NK-92 (cell line): ENCODE results near the gene ZNF629.

Experiments used
- DNase-seq: peaks from one replicate; lab custom pipeline; 2025; ENCODE audit not compliant: unreplicated experiment; lab: John Stamatoyannopoulos, UW

ZNF629 gene

DNA sequence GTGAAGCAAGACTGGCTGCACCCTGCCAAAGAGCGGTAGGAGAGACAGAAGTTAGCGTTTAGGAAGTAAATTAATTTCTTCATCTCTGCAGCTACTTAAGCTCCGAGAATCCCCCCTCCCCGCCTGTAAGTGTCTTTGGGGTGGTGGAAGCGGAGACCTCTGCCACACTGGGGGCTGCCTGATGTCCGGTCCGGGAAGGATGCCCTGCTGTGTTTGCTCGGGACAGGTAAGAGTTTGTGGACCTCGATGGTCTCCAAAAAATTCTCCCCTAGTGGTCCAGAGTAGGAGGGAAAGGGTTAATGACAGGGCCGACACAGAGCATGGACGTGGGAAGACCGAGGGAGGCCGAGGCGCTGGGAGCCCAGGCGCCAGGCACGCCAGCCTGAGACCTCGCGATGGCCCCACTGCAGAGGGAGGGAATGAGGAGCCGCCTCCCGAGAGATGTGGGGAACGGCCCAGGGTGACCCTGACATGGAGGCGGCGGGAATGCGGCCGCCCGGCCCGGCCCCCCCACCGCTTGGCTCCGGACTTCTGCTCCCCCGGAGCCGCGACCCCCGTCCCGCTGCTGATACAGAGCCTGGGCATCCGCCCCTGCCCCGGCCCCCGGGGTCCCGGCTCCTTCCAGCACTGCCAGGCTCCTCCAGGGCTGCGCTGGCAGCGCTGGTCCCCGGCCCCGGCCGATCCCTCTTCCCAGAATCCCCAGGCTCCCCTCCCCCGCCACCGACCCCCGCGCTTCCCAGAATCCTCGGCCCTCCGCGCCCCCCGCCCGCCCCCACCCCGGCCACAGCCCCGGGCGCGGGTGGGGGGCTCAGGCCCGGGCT, 680 bp downstream of the ZNF629 start:
- DNase-seq, result no peak

DNA sequence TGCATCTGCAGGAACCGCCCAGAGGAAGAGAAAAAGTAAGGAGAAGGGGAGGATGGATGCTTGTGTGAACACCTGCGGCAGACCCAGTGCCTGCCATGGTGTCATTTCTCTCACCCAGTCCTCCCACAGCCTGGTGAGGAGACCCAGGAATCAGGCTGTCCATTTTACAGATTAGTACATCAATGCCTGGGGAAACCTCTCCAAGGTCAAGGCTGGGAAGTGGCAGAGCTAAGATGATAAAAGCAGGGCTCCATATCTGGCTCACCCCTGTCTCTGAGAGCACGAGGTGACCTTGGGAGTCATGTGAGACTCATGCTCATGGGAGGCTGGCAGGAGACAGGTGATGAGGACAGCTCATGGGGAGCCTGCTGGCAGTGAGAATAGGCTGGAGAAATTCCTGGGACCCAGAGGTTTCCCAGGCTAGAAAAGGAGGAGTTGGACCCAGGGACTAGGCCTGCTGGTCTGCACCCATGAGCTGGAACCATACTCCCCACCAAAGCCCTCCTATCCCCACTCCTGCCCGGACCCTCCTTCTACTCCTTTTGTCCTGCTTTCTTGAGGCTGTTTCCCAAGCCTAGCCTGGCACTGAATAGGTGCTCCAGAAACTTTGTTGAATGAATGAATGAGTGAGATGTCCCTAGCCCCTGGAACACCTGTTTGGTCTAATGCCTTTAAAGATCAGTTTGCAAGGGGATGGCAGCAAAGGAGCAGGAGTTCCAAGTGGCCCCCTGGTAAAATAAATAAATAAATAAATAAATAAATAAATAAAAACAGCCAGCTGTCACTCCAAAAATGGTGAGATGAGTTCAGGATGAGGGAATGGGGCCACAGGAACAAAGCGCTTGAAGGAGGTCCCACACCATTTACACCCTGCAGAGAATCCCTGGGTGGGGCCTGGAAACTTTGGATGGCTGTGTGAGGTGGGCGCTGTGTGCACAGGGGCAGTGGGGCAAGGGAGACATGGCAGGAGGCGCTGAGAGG, 1.6 kb downstream of the ZNF629 start:
- DNase-seq, result no peak

DNA sequence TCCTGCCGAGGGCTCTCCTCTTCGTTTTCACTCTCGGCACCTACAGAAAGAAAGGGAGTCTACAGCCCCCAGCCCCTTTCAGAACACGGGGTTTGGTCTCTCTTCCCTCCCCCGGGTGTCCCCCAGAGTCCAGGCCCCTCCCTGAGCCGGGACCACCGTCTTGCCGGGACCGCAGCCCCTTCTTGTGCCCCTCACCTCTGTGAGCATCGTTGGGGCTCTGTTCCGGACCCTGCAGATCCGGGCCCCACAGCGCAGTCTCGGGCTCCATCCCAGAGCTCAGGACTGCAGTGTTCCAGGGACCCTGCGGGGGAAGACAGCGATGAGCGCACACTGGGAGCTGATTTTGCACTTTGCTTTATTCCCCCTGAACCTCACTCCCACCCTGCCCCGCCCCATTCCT, 2.8 kb downstream of the ZNF629 start:
- DNase-seq, result no peak

DNA sequence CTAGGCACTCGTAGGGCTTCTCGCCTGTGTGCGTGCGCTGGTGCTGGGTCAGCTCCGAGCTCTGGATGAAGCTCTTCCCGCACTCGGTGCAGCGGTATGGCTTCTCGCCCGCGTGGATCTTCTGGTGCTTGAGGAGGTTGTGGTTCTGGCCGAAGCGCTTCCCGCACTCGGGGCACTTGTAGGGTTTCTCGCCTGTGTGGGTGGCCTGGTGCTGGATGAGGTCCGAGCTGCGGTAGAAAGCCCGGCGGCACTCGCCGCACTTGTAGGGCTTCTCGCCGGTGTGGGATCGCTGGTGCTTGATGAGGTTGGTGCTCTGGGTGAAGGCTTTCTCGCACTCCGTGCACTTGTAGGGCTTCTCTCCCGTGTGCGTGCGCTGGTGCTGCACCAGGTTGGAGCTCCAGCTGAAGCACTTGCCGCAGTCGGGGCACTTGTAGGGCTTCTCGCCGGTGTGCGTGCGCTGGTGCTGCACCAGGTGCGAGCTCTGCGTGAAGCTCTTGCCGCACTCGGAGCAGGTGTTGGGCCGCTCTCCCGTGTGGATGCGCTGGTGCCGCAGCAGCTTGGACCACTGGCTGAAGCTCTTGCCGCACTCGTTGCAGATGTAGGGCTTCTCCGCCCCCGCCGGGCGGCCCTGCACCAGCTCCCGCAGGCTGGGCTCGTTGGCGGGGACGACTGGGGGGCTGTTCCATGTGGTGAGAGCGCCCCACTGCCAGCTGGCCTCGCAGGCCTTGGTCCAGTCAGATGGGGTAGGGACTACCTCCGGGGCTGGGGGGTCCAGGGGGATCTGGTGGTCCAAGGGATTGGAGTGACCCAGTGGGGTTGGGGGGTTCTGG, 3.5 kb downstream of the ZNF629 start:
- no peak for DNase-seq

DNA sequence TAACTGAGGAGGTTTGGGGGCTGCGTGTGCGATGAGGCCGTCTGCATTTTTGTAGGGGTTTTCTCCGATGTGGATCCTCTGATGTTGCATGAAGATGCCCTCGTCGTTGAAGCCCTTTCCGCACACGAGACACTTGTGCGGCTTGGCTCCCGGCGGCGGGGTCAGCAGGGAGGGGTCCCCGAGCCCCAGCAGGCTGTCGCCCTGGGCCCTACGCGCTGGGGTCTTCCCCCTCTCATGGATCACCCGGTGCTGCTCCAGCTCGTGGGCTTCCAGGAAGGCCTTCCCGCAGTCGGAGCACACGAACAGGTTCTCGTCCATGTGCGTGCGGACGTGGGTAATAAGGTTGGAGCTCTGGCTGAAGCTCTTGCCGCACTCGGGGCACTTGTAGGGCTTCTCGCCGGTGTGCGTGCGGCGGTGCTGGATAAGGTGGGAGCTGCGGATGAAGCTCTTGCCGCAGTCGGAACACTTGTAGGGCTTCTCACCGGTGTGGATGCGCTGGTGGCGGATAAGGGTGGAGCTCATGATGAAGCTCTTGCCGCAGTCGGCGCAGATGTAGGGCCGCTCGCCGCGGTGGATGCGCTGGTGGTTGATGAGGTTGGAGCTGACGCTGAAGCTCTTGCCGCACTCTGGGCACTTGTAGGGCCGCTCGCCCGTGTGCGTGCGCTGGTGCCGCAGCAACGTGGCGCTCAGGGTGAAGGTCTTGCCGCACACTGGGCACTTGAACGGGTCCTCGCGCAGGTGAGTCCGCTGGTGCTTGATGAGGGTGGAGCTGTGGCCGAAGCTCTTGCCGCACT, 4.3 kb downstream of the ZNF629 start:
- no peak for DNase-seq

DNA sequence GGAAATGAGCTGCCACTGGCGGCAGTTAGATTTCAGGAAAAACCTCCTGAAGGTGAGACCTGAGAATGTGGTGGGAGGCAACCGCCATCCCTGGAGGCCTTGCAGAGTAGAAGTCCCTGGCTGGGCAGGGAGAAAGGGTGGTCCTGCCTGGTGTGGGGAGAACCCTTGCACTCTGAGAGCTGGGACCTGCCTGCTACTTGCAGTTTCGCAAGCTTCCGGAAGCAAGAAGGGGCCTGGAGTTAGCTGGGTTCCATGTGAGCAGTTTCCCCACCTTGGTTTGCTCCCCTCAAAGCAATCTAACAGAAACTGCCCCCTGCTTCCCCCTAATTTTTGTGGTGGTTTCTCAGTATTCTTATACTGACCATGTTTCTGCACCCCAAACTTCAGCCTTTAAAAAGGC, 6.5 kb downstream of the ZNF629 start:
- no peak for DNase-seq

DNA sequence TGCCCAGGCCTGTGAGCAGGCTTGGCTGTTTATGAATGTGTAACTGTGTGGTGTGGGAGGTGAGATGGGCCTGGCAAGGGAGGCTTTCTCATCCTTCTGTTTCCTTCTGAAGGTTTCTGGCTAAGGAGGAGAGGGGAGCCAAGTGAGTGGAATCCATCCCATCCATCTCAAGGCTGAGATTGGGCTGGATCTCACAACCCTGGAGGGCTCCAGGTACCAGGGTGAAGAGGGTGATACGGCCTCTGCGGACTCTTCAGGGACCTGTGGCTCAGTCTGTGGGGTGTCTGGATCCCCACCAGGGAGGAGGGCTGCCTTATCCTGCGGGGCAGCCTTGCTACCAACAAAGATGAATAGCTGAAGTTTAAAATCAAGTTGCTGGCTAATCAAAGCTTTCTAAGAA, 7.0 kb downstream of the ZNF629 start:
- no peak for DNase-seq

DNA sequence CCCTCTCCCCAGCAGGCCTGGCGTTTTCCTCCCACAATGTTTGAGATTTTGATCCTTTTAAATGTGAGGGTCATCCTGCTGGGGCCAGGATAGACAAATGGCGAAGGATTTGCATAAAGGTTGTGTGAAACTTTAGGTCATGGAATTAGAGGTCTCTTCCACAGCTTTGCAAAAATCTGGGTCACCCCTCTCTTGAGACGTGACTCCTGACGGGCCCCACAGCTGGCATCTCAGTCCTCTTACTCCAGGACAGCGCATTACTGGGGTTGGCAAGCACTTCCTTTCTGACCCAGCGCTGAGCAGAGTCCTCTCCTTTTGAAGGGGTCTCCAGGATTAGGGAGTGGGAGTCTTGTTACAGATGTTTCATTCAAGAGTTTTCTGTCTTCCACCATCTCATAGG, 7.4 kb downstream of the ZNF629 start:
- no peak for DNase-seq

DNA sequence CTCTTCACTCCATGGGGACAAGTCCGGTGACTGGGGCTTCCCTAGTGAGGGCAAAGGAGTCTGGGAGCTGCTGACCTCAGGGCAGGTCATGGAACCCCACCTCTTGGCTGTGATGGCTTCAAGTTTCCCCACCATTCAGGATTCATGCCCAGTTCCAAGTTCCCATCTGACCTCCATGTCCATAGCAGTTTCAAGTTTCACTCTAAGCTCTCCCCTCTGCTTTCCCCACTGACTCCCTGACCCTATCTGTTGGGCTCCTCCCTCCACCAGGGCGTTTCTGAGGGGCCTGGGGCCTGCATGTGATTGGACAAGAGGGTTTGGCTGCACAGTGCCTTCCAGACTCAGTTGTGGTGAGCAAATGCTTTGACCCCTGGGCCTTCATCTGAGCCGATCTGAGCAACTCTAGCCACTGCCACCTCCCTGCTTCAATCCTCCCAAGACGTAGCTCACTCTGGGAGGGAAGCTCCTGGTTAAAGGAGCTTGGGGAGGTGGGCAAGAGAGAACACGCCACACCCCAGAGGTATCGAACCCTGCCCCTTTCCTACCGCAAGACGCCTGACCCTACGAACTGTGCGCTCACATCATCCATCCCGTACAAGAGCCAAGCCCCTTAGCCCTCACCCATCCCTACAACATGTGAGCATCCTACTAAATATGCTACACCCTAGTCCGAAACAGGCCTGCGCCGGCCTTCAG, 8.3 kb downstream of the ZNF629 start:
- no peak for DNase-seq

DNA sequence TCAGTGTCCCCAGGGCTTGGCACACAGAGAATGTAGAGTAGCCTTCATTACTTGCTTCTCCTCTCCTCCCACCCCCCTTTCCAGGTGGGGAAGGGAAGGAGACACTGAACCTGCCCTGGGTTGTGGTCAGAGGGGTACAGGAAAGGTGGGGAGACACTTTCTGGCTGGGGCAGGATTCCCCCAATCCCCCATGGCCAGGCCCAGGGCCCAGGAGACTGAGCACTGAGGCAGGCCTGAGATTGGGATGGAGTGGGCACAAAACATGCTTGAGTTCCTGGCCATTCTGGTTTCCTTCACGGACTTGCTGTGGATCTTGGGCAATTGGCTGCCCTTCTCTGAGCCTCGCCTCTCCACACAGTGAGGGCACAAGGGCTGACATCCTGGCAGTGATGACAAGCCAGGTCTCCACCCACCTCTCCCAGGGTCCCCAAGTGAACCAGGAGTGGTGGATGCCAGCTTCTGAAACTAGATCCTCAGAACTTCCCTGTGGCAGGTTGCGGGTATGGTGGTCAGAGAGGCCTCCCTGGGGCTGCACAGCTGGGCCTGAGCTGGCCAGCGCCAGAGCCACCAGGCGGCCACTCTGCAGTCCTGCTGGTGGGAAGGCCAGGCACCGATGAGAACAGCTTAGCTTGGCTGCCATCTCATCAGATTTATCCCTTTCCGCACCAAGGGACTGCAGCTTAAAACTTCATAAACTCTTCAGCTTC, 9.3 kb downstream of the ZNF629 start:
- no peak for DNase-seq

DNA sequence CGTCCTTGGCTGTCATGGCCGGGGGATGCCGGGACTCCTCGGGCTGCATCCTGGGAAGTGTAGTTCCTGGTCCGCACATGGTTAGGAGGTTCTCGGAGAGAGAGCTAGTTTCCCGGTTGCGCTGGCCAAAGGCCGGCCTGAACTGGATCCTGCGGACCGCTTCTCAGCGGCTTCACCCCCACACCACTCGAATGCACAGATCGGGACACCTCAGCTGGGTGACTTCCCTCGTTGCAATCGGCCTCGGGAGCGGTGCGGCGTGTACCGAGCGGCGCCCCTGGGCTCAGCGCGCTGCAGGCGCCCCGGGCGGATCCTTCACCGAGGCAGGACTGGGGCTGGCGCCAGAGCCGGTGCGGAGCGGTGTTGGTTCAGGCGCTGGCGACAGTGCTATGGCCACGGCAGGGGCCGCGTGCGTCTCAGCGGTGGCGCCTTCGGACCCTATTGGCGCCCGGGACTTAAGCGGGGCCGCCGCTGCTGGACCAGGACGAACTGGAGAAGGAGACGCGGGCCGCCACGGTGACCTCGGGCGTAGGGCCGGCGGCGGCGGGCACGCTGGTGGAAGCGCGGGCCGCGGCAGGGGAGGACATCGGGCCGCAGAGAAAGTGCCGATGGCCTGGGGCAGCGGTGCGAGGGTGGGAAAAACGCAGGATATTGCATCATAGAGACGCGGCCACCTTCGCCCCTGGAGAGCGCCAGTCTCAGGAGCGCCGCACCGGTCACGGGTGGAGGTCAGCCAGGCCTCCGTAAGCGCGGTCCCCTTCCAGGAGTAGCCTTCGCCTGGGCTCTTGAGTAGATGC, 11.4 kb downstream of the ZNF629 start:
- DNase-seq, result no peak

DNA sequence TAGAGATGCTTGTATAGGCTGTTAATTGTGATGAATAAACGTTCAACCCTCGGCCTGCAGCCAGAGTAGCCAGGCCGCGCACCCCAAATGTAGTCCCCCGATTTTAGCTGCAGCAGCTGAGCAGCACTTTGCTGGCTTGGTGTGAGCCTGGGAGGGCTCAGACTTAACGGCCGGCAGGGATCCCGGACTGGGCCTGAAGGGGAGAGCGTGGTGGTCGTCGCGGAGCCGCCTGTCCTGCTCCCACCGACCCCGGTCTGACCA, 11.9 kb downstream of the ZNF629 start:
- no peak for DNase-seq

DNA sequence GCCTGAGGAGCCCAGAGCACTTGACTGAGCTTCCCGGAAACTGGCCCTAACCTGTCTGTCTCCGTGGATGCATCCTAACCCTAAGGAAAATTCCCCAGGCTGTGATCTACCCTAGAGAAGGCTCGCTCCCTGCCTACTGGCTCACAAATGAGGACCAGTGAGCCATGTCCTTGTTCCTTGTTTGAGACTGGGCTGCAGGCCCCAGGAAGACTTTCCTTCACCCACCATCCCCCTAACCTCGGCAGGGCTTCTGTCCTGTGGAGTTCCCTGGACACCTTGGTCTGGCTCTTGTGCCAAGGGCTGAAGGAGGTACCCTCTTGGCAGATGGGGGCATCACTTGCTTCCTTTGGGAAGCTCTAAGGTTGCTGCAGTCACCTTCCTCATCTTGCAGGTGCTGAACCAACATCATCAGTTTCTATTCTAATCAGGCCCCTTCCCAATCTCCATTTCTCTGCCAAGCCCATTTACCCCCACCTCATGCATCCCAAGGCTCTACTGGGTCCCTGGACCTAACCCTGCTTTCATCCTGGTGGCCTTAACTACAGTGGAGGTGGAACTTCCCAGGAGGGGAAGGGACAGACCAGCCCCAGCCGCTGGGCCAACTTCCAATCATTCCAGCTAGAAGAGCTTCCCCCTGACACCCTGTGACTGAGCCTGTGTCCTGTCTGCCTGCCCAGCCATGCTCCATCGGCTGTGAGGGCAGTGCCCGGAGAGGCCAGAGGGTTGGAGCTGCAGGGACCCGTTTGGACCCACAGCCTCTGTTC, 12.5 kb downstream of the ZNF629 start:
- DNase-seq, result no peak

DNA sequence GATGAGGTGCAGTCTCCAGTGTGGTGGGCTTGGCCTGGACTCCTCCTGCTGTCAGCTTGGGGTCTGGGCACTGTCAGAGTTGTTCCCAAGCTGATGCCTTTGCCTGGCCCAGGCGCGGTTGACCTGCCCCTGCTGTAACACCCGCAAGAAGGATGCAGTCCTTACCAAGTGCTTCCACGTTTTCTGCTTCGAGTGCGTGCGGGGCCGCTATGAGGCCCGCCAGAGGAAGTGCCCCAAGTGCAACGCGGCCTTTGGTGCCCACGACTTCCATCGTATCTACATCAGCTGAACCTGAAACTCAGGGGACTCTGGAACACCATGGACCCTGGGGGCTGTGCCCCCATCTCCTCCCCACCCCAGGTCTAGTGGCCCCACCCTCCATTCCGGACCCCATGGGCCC, 13.2 kb downstream of the ZNF629 start:
- no peak for DNase-seq

DNA sequence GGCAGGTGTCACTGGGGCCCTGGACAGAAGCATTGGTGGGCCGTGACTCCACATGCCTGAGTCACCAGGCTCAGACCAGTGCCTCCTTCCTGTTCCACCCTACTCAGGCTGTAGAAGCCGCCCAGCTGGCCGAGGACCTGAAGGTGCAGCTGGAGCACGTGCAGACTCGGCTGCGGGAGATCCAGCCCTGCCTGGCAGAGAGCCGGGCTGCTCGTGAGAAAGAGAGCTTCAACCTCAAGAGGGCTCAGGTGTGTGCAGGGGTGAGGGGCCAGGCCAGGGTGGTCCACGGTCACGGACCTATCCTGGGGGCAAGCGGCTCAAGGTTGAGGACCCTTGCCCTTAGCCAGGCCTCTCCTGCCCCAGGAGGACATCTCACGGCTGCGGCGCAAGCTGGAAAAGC, 15.3 kb downstream of the ZNF629 start:
- no peak for DNase-seq

DNA sequence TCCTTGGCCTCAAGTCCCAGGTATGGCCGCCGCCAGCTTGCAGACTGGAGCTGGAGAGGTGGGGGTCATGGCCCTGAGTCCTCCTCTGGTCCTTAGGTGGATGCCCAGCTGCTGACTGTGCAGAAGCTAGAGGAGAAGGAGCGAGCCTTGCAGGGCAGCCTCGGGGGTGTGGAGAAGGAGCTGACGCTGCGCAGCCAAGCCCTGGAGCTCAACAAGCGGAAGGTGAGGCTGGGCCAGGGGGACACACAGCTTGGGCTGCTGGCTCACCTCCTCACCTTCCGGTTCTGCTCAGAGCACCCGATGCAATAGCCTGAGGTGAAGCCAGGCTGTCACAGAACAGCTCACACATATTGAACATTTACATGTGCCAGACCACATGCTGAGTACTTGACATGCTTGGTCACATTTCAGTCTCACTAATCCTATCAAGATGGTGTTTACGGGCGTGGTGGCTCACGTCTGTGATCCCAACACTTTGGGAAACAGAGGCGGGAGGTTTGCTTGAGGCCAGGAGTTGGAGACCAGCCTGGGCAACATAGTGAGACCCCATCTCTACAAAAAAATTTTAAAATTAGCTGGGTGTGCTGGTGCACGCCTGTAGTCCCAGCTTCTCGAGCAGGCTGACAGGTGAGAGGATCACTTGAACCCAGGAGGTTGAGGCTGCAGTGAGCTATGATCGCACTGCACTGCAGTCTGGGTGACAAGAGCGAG, 17.5 kb downstream of the ZNF629 start:
- no peak for DNase-seq

DNA sequence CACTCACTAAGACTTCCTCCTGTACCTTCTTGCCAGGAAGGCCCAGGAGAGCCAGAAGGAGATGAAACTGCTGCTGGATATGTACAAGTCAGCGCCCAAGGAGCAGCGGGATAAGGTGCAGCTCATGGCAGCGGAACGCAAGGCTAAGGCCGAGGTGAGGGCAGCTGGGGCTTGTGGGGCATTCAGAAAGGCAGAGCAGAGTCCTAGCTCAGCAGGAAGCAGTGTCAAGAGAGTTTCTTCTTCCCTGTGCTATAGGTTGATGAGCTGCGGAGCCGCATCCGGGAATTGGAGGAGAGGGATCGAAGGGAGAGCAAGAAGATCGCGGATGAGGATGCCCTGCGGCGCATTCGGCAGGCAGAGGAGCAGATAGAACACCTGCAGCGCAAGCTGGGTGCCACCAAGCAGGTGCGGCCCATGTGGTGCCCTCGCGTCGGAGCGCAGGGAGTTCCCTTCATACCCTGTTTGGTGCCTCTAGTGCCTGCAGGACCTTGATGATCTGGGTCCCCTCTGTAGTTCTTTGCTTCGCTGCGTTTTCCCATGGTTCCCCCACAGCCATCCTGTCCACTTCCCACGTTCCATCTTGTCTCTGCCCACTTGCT, 18.3 kb downstream of the ZNF629 start:
- no peak for DNase-seq
